GM19397 (cell line): Measurements from ENCODE around the gene NDUFB8.
"Not testable (repeated sequence)": the region's sequence is repeated elsewhere in the genome, so short reads cannot be mapped to it uniquely, and the experiment has no call there.

ENCODE experiments used
- ATAC-seq: cut with Tn5 transposase; IDR thresholded peaks from one replicate; pipeline ENCODE4 v1.9.1; 2021; ENCODE audit warnings: mild to moderate bottlenecking, moderate library complexity; ENCODE audit not compliant: unreplicated experiment

The NDUFB8 gene

GRCh38 chr10:100529475-100530298, at the start of gene NDUFB8:
NDUFB8 (minus strand) TSS chr10:100529871; CDS start chr10:100529851, 20 bp downstream.
- peak; percentile 68 for ATAC-seq

GRCh38 chr10:100576282-100576635, 46.6 kb upstream of the NDUFB8 start:
- no peak for ATAC-seq

GRCh38 chr10:100575585-100576281, 46.1 kb upstream of the NDUFB8 start:
- no peak for ATAC-seq

GRCh38 chr10:100575146-100575545, 45.5 kb upstream of the NDUFB8 start:
- not testable (repeated sequence) for ATAC-seq

- ATAC-seq = no peak
These were observed 41.6 kb upstream of the NDUFB8 start for GRCh38 chr10:100571084-100571856.

- no peak for ATAC-seq
These were observed 40.8 kb upstream of the NDUFB8 start for GRCh38 chr10:100570506-100570905.

- no peak for ATAC-seq
These were observed 40.2 kb upstream of the NDUFB8 start for GRCh38 chr10:100569687-100570481.

GRCh38 chr10:100568912-100569311, 39.2 kb upstream of the NDUFB8 start:
- ATAC-seq = no peak

GRCh38 chr10:100567826-100568225, 38.2 kb upstream of the NDUFB8 start:
- no peak for ATAC-seq

- no peak for ATAC-seq
These were observed 37.6 kb upstream of the NDUFB8 start for GRCh38 chr10:100567249-100567648.

GRCh38 chr10:100566561-100566960, 36.9 kb upstream of the NDUFB8 start:
- no peak for ATAC-seq

GRCh38 chr10:100565206-100565985, 35.7 kb upstream of the NDUFB8 start:
- ATAC-seq = no peak

GRCh38 chr10:100562008-100562672, 32.5 kb upstream of the NDUFB8 start:
- ATAC-seq = no peak

- no peak for ATAC-seq
These were observed 31.3 kb upstream of the NDUFB8 start for GRCh38 chr10:100561005-100561404.

- ATAC-seq = no peak
These were observed 30.6 kb upstream of the NDUFB8 start for GRCh38 chr10:100560248-100560647.

GRCh38 chr10:100554902-100555301, 25.2 kb upstream of the NDUFB8 start:
- no peak for ATAC-seq

GRCh38 chr10:100553929-100554328, 24.3 kb upstream of the NDUFB8 start:
- ATAC-seq = no peak

GRCh38 chr10:100551738-100552137, 22.1 kb upstream of the NDUFB8 start:
- ATAC-seq = no peak

- ATAC-seq = no peak
These were observed 21.5 kb upstream of the NDUFB8 start for GRCh38 chr10:100551196-100551595.
